T-helper 17 cell (primary cell): Measurements from ENCODE around the gene IQGAP1. TPM values are rescaled to one million over a fixed set of nuclear protein-coding genes. Genes with fewer than 3 reads are reported as not detected.
A peak's percentile ranks its signal among the peaks of the same experiment; 100 is the strongest.

ENCODE experiments used
- ATAC-seq: fragments of 150-1000 bp; cut with Tn5 transposase; 2 replicates; pipeline ENCODE4 v1.10.0; 2021; ENCODE audit warnings: mild to moderate bottlenecking, moderate library complexity
- DNase-seq, 3 donors: peaks; one replicate each; pipeline versions ENCODE4 v3.0.0 to v3.0.0-alpha.2; 2020 to 2021
- H3K9me3 ChIP-seq: one replicate; pipeline ENCODE4 v1.7.0; 2013; ENCODE audit warnings: low read length, mild to moderate bottlenecking; ENCODE audit not compliant: control insufficient read depth, poor library complexity, severe bottlenecking
- H3K27ac Mint-ChIP-seq: one replicate; pipeline ENCODE4 v1.8.0; 2022; ENCODE audit warnings: mild to moderate bottlenecking, moderate library complexity, mixed read lengths
- H3K27me3 Mint-ChIP-seq: one replicate; pipeline ENCODE4 v1.8.0; 2022; ENCODE audit warnings: mixed read lengths
- H3K36me3 Mint-ChIP-seq: one replicate; pipeline ENCODE4 v1.8.0; 2022; ENCODE audit warnings: low read depth, mixed read lengths
- H3K4me1 Mint-ChIP-seq: one replicate; pipeline ENCODE4 v1.8.0; 2022; ENCODE audit warnings: mild to moderate bottlenecking, mixed read lengths
- H3K4me3 Mint-ChIP-seq: one replicate; pipeline ENCODE4 v1.8.0; 2022; ENCODE audit warnings: mild to moderate bottlenecking, moderate library complexity, mixed read lengths
- total RNA-seq, 4 donors: library from RNA in 2 of 4; stranded (reverse) in 2 of 4; gene quantifications; one replicate each; pipeline ENCODE4 v1.2.3 and lab custom pipeline; 2022 to 2026

Gene IQGAP1
- total RNA-seq, 2 donors from 2014 or later = 131 to 157 TPM

DNA sequence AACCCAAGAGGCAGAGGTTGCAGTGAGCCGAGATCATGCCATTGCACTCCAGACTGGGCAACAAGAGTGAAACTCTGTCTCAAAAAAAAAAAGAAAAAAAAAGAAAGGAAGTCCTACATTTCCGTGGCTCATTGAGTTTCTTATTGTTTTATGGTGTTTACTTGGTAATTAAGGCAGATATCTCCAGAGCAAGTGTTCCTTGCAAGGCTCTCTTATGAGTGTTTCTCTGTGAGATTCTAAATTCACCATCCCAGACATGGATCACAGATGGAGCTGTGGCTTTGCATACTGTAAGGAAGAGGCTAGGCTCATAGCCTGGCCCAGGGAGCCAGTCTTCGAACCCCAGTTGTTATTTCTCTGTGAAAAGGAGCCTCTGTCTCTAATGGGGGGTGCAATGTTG is 53.0 kb downstream of the IQGAP1 start:
- ATAC-seq (no peak), DNase-seq (no peak)
- no peaks in the 10 kb centered on the region for H3K27me3 Mint-ChIP-seq
- H3K27ac Mint-ChIP-seq = peak overlapping the region; percentile 83
- peaks cover 7% of the 10 kb centered on the region for H3K4me1 Mint-ChIP-seq
- H3K36me3 Mint-ChIP-seq = peaks cover 8% of the 10 kb centered on the region
- no peaks in the 10 kb centered on the region for H3K9me3 ChIP-seq
- no peak overlapping the region for H3K4me3 Mint-ChIP-seq

GRCh38 chr15:90442423-90442822 is 54.4 kb downstream of the IQGAP1 start:
- Mint-ChIP-seq H3K4me1 (peaks cover 6% of the 10 kb centered on the region), H3K4me3 (no peak overlapping the region), H3K27ac (no peak overlapping the region), H3K27me3 (no peaks in the 10 kb centered on the region), H3K36me3 (peaks cover 8% of the 10 kb centered on the region)
- no peak for DNase-seq
- no peaks in the 10 kb centered on the region for H3K9me3 ChIP-seq
- ATAC-seq = no peak

DNA sequence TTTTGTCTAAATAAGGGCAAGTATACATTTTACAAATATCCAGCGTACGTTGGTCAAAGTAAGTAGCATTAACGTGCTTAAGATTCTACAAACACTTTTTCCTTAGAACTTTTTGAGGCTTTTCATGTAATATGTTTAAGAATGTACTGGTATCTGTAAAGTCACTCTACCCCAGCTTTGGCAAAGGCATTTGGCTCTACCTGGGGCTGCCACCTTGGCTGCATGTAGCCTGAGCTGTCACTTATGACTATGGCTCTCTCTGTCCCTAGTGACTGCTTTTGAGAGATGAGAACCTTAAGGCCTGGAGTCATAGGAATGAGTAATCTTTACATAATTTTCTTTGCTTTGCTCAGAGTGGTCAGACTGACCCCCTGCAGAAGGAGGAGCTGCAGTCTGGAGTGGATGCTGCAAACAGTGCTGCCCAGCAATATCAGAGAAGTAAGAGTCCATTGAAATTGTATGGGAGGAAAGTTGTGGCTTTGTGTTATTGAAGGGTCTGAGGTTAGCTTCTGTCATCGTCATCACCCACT is 61.2 kb downstream of the IQGAP1 start:
- Mint-ChIP-seq H3K4me1 (peaks cover 17% of the 10 kb centered on the region), H3K27ac (no peak overlapping the region), H3K36me3 (peaks cover 25% of the 10 kb centered on the region), H3K4me3 (no peak overlapping the region), H3K27me3 (no peaks in the 10 kb centered on the region)
- ATAC-seq = no peak
- DNase-seq = no peak
- H3K9me3 ChIP-seq = no peaks in the 10 kb centered on the region

- H3K4me1 Mint-ChIP-seq = peaks cover 13% of the 10 kb centered on the region
- peaks cover 24% of the 10 kb centered on the region for H3K36me3 Mint-ChIP-seq
- DNase-seq (no peak), ATAC-seq (no peak)
- no peaks in the 10 kb centered on the region for H3K27me3 Mint-ChIP-seq
- H3K9me3 ChIP-seq = no peaks in the 10 kb centered on the region
- H3K4me3 Mint-ChIP-seq = no peak overlapping the region
- peak overlapping the region; percentile 21 for H3K27ac Mint-ChIP-seq
Observed at GRCh38 chr15:90451053-90451850, 63.2 kb downstream of the IQGAP1 start.

GRCh38 chr15:90456236-90456635 is 68.2 kb downstream of the IQGAP1 start:
- H3K27me3 Mint-ChIP-seq = no peaks in the 10 kb centered on the region
- no peak overlapping the region for H3K4me3 Mint-ChIP-seq
- peaks cover 19% of the 10 kb centered on the region for H3K36me3 Mint-ChIP-seq
- H3K9me3 ChIP-seq = no peaks in the 10 kb centered on the region
- ATAC-seq = no peak
- H3K27ac Mint-ChIP-seq = no peak overlapping the region
- no peak for DNase-seq
- peaks cover 18% of the 10 kb centered on the region for H3K4me1 Mint-ChIP-seq

- no peaks in the 10 kb centered on the region for H3K27me3 Mint-ChIP-seq
- H3K27ac Mint-ChIP-seq = peak overlapping the region; percentile 60
- H3K9me3 ChIP-seq = no peaks in the 10 kb centered on the region
- DNase-seq (no peak), ATAC-seq (no peak)
- peaks cover 21% of the 10 kb centered on the region for H3K4me1 Mint-ChIP-seq
- peaks cover 14% of the 10 kb centered on the region for H3K36me3 Mint-ChIP-seq
- no peak overlapping the region for H3K4me3 Mint-ChIP-seq
Observed at GRCh38 chr15:90458061-90458460, 70.0 kb downstream of the IQGAP1 start.

- H3K4me3 Mint-ChIP-seq = no peak overlapping the region
- H3K36me3 Mint-ChIP-seq = peaks cover 8% of the 10 kb centered on the region
- peaks cover 21% of the 10 kb centered on the region for H3K4me1 Mint-ChIP-seq
- no peaks in the 10 kb centered on the region for H3K27me3 Mint-ChIP-seq
- no peak for DNase-seq
- H3K27ac Mint-ChIP-seq = peak overlapping the region; percentile 60
- H3K9me3 ChIP-seq = no peaks in the 10 kb centered on the region
- ATAC-seq = no peak
Observed at GRCh38 chr15:90459368-90459767, 71.3 kb downstream of the IQGAP1 start.

DNA sequence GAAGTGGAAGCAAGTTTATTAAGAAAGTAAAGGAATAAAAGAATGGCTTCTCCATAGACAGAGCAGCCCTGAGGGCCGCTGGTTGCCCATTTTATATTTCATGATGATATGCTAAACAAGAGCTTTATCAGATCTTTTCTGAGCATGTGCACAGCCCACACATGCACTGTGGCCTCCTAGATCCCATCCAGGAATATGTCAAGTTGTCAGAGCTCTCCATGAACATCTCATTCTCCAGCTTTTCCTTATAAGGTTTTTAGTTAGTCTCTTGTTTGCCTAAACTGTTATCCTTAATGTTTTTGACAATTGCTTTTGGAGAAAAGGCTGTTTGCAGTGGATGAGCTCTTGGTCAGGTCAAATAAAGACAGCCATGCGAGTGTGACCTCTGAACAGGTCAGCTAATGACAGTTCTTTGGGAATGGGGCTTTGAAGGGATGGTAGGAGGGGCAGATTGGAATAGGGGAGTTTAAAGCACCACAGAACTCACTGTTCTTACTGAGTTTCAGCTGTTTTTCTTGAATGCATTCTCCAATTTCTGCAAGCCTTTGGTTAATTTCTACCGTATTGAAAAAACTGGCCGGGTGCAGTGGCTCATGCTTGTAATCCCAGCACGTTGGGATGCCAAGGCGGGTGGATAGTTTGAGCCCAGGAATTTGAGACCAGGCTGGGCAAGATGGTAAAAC is 72.2 kb downstream of the IQGAP1 start:
- peaks cover 21% of the 10 kb centered on the region for H3K4me1 Mint-ChIP-seq
- H3K27me3 Mint-ChIP-seq = no peaks in the 10 kb centered on the region
- no peak overlapping the region for H3K4me3 Mint-ChIP-seq
- no peak for DNase-seq
- no peak for ATAC-seq
- H3K27ac Mint-ChIP-seq = peak overlapping the region; percentile 24
- H3K36me3 Mint-ChIP-seq = peaks cover 6% of the 10 kb centered on the region
- H3K9me3 ChIP-seq = no peaks in the 10 kb centered on the region

DNA sequence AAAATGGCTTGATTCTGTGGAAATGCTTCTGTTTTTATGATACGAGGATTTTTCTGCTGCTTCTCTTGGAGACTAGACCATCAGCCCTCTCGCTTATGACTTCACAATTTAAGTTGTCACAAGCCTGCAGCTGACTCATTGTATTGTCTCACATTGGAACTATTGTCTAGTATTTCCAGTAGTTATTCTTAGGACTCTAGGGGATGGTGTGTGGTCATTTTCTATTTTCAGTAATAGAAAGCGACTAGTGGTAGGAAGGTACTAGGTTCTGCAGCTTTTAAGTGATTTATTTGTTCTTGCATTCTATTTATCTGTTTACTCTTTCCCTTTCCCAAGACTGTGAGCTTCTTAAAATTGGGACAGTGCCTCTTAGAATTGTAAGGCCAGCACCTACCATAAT is 75.3 kb downstream of the IQGAP1 start:
- DNase-seq (no peak), ATAC-seq (no peak)
- no peaks in the 10 kb centered on the region for H3K9me3 ChIP-seq
- Mint-ChIP-seq H3K27ac (no peak overlapping the region), H3K4me3 (no peak overlapping the region), H3K27me3 (no peaks in the 10 kb centered on the region), H3K36me3 (peaks cover 8% of the 10 kb centered on the region), H3K4me1 (peaks cover 14% of the 10 kb centered on the region)

GRCh38 chr15:90465140-90465929 is 77.3 kb downstream of the IQGAP1 start:
- Mint-ChIP-seq H3K27ac (peak overlapping the region; percentile 43), H3K4me1 (peaks cover 19% of the 10 kb centered on the region), H3K36me3 (peaks cover 13% of the 10 kb centered on the region), H3K27me3 (no peaks in the 10 kb centered on the region), H3K4me3 (no peak overlapping the region)
- ATAC-seq = no peak
- H3K9me3 ChIP-seq = no peaks in the 10 kb centered on the region
- no peak for DNase-seq

DNA sequence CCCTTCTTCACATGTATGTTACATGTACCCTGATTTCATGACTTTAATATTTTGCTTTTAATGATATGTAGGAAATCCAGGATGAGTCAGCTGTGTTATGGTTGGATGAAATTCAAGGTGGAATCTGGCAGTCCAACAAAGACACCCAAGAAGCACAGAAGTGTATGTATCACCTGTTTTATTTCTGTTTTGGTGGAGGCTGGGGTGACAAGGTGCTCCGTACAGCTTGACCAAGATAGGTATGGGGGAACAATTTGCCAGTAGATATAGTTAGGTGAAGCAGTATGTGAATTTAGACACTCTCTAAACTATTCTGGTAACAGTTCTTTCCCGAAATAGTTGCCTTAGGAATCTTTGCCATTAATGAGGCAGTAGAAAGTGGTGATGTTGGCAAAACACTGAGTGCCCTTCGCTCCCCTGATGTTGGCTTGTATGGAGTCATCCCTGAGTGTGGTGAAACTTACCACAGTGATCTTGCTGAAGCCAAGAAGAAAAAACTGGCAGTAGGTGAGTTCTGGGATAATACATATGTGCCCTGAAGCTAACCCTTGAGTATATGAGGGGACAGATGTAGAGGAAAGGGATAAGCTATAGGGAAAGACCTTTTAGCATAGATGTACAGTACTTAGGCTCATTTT is 78.0 kb downstream of the IQGAP1 start:
- no peak for DNase-seq
- Mint-ChIP-seq H3K4me1 (peaks cover 25% of the 10 kb centered on the region), H3K36me3 (peaks cover 17% of the 10 kb centered on the region), H3K27ac (peak overlapping the region; percentile 43), H3K27me3 (no peaks in the 10 kb centered on the region), H3K4me3 (no peak overlapping the region)
- ATAC-seq = no peak
- H3K9me3 ChIP-seq = no peaks in the 10 kb centered on the region

GRCh38 chr15:90469723-90470122 is 81.7 kb downstream of the IQGAP1 start:
- H3K9me3 ChIP-seq = no peaks in the 10 kb centered on the region
- ATAC-seq = no peak
- Mint-ChIP-seq H3K27me3 (no peaks in the 10 kb centered on the region), H3K27ac (peak overlapping the region; percentile 88), H3K4me1 (peaks cover 18% of the 10 kb centered on the region), H3K36me3 (peaks cover 14% of the 10 kb centered on the region), H3K4me3 (no peak overlapping the region)
- DNase-seq = no peak

- Mint-ChIP-seq H3K4me1 (peaks cover 18% of the 10 kb centered on the region), H3K36me3 (peaks cover 14% of the 10 kb centered on the region), H3K27me3 (no peaks in the 10 kb centered on the region), H3K4me3 (no peak overlapping the region), H3K27ac (peak overlapping the region; percentile 88)
- ATAC-seq = peak; percentile 36
- H3K9me3 ChIP-seq = no peaks in the 10 kb centered on the region
- no peak for DNase-seq
Observed at GRCh38 chr15:90470453-90470852, 82.4 kb downstream of the IQGAP1 start.
